Measurements from ENCODE around the gene NT5C3A. TPM values are rescaled to one million over a fixed set of nuclear protein-coding genes. Genes with fewer than 3 reads are reported as not detected.

The NT5C3A gene
- total and polyA plus RNA-seq, 2 of the 13 experiments (the other 11 are each of a cell fraction or from before 2014, with no cell fraction given): 16.9 to 34.0 TPM

DNA sequence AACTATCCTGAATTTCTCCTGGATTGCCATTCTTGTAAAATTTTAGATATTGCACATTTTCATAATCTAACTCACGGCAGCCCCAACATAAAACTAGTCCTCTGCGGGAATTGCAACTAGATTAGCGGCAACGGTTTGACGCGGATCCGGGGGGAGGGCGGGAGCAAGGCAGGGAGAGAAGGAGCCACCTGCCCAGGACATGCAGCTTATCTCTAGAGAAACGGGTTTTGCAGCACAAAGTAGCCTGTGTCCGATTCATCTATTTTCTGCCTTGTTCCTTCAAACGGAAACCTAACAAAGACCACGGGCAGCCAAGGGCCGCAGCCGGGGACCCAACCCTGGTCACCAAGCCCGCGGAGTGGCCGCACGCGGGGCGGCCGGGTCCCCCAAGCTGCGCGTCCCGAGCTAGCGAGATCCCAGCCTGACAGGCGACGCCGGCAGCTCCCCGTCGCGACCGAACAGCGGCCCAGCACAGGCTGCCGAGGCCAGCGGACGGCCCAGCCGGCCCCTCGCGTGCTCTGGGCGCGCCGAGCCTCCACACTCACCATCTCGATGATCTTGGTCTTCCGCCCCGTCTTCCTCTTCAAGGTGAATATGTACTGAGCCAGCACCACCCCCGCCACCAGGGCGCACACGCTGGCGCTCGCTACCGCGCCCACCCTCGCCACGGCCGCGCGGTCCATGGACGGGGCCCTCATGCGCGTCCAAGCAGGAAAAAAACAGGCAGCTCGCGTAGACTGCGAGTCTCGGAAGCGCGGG is at the start of gene NT5C3A (continued):
- TF ChIP-seq ZNF564 (CRISPR knock-in tag; IDR thresholded peaks at IDR 0.05) (no peak), NR2F2 (IDR thresholded peaks at IDR 0.05; ENCODE audit: borderline replicate concordance, low read depth) (no peak), ZFP82 (CRISPR knock-in tag; IDR thresholded peaks at IDR 0.05; ENCODE audit: borderline replicate concordance) (no peak), ATM (IDR thresholded peaks at IDR 0.05; ENCODE audit: borderline replicate concordance) (no peak), MAFK (conservative IDR thresholded peaks at IDR 0.05 in 1 of 2, IDR thresholded peaks at IDR 0.05 in 1 of 2; ENCODE audit: low read length in 2 of 2) (no peak), ZNF879 (CRISPR knock-in tag; IDR thresholded peaks at IDR 0.05) (0 out of 2 replicates have a peak, but pooled peaks have one; percentile 21), ZNF746 (CRISPR knock-in tag; IDR thresholded peaks at IDR 0.05) (no peak), PLSCR1 (CRISPR knock-in tag; IDR thresholded peaks at IDR 0.05; ENCODE audit: borderline replicate concordance) (no peak), ZNF232 (CRISPR knock-in tag; IDR thresholded peaks at IDR 0.05; ENCODE audit: borderline replicate concordance) (peak; percentile 79; the same call in 1 of the 2 replicates), KDM2A (CRISPR knock-in tag; IDR thresholded peaks at IDR 0.05; ENCODE audit: borderline replicate concordance, low read depth) (peak; percentile 73), ZNF10 (CRISPR knock-in tag; IDR thresholded peaks at IDR 0.05; ENCODE audit: borderline replicate concordance, low read depth) (no peak), MTF2 (CRISPR knock-in tag; IDR thresholded peaks at IDR 0.05; ENCODE audit: borderline replicate concordance) (peak; percentile 86), SCMH1 (CRISPR knock-in tag; IDR thresholded peaks at IDR 0.05; ENCODE audit: borderline replicate concordance) (no peak), ZSCAN9 (CRISPR knock-in tag; IDR thresholded peaks at IDR 0.05; ENCODE audit: borderline replicate concordance) (no peak), NR1H2 (CRISPR knock-in tag; IDR thresholded peaks at IDR 0.05; ENCODE audit: borderline replicate concordance, low read depth) (0 out of 2 replicates have a peak, but pooled peaks have one; percentile 15), ZNF577 (CRISPR knock-in tag; IDR thresholded peaks at IDR 0.05; ENCODE audit: borderline replicate concordance, low read depth) (no peak), ZNF570 (CRISPR knock-in tag; IDR thresholded peaks at IDR 0.05; ENCODE audit: borderline replicate concordance) (no peak), ZSCAN25 (CRISPR knock-in tag; IDR thresholded peaks at IDR 0.05) (no peak), HNRNPUL1 (IDR thresholded peaks at IDR 0.05; ENCODE audit: low read depth, low read length) (no peak), PRMT3 (CRISPR knock-in tag; IDR thresholded peaks at IDR 0.05; ENCODE audit: borderline replicate concordance, low read depth) (no peak), ELF1 (CRISPR knock-in tag; IDR thresholded peaks at IDR 0.05) (no peak)
- TF ChIP-seq, protein P1, sequence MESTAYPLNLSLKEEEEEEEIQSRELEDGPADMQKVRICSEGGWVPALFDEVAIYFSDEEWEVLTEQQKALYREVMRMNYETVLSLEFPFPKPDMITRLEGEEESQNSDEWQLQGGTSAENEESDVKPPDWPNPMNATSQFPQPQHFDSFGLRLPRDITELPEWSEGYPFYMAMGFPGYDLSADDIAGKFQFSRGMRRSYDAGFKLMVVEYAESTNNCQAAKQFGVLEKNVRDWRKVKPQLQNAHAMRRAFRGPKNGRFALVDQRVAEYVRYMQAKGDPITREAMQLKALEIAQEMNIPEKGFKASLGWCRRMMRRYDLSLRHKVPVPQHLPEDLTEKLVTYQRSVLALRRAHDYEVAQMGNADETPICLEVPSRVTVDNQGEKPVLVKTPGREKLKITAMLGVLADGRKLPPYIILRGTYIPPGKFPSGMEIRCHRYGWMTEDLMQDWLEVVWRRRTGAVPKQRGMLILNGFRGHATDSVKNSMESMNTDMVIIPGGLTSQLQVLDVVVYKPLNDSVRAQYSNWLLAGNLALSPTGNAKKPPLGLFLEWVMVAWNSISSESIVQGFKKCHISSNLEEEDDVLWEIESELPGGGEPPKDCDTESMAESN (CRISPR knock-in tag; conservative IDR thresholded peaks at IDR 0.05): peak; percentile 69
- TF ChIP-seq, protein P2, sequence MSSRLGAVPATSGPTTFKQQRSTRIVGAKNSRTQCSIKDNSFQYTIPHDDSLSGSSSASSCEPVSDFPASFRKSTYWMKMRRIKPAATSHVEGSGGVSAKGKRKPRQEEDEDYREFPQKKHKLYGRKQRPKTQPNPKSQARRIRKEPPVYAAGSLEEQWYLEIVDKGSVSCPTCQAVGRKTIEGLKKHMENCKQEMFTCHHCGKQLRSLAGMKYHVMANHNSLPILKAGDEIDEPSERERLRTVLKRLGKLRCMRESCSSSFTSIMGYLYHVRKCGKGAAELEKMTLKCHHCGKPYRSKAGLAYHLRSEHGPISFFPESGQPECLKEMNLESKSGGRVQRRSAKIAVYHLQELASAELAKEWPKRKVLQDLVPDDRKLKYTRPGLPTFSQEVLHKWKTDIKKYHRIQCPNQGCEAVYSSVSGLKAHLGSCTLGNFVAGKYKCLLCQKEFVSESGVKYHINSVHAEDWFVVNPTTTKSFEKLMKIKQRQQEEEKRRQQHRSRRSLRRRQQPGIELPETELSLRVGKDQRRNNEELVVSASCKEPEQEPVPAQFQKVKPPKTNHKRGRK (CRISPR knock-in tag; IDR thresholded peaks at IDR 0.05): no peak
- TF ChIP-seq, protein P3, sequence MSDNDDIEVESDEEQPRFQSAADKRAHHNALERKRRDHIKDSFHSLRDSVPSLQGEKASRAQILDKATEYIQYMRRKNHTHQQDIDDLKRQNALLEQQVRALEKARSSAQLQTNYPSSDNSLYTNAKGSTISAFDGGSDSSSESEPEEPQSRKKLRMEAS (IDR thresholded peaks at IDR 0.05): peak; percentile 67

Measured in HepG2 (cell line).